ENCODE results near the gene REM2.
A peak's percentile ranks its signal among the peaks of the same experiment; 100 is the strongest.
"Not testable (repeated sequence)": the region's sequence is repeated elsewhere in the genome, so short reads cannot be mapped to it uniquely, and the experiment has no call there.

REM2 gene

DNA sequence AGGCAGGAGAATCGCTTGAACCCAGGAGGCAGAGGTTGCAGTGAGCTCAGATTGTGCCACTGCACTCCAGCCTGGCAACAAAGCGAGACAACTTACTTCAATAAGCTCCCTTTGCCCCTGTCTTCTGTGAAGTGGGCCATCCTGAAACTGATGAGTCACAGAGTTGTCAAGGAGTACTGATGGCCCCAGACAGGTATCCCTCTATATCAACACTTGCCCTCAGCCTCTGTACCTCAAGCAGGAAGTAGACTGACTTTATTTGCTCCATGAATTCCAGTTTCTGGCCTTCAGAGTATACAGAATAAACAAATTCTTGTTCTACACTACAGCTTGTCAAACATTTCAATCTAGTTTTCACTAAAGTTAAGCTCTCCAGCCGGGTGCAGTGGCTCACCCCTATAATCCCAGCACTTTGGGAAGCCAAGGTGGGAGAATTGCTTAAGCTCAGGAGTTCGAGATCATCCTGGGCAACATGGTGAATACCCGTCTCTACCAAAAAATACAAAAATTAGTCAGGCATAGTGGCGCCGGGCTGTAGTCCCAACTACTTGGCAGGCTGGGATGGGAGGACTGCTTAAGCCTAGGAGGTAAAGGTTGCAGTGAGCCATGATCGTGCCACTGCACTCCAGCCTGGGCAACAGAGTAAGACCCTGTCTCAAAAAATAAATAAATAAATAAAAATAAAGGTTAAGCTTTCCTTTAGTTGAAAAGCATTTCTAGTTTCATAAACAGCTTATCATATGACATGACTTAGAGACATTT lies 27.9 kb upstream of the REM2 start:
- Mint-ChIP-seq H3K9me3 (no peaks in the 10 kb centered on the region), H3K4me3 (no peak overlapping the region), H3K27ac (no peak overlapping the region), H3K36me3 (peaks cover 2% of the 10 kb centered on the region), H3K4me1 (peaks cover 7% of the 10 kb centered on the region), H3K27me3 (peaks cover 2% of the 10 kb centered on the region)
- DNase-seq (ENCODE audit: low spot score in 2 of 2) (no peak), ATAC-seq (ENCODE audit: low read depth) (no peak)

DNA sequence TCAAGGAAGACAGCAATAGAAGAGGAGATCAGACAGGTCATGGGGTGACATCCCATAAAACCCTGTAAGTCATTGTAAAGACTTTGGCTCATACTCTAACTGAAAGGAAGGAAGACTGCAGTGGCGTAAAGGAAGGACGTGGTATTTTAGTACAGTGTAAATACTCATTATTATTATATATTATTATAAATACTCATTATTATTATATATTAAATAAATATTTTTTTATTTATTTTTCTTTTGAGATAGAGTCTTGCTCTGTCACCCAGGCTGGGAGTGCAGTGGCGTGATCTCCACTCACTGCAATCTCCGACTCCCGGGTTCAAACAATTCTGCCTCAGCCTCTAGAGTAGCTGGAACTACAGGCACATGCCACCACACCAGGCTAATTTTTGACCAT lies 26.6 kb upstream of the REM2 start:
- no peak for DNase-seq (ENCODE audit: low spot score in 2 of 2)
- Mint-ChIP-seq H3K27me3 (peaks cover 2% of the 10 kb centered on the region), H3K4me3 (no peak overlapping the region), H3K4me1 (peaks cover 7% of the 10 kb centered on the region), H3K27ac (no peak overlapping the region), H3K9me3 (no peaks in the 10 kb centered on the region), H3K36me3 (peaks cover 2% of the 10 kb centered on the region)
- no peak for ATAC-seq (ENCODE audit: low read depth)

DNA sequence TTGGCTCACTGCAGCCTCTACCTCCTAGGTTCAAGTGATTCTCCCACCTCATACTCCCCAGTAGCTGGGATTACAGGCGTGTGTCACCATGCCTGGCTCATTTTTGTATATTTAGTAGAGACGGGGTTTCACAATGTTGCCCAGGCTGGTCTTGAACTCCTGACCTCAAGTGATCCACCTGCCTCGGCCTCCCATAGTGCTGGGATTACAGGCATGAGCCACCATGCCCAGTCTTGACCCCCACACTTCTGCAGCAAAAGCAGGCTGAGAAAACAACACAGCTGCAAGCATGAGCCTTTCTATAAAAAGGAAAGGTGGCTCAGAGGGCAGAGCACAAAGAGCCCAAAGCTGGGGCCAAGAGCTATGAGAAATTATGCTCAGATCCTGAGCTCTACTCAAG lies 22.6 kb upstream of the REM2 start:
- not testable (repeated sequence) for H3K4me3 Mint-ChIP-seq; H3K27ac Mint-ChIP-seq; H3K27me3 Mint-ChIP-seq; H3K9me3 Mint-ChIP-seq; H3K4me1 Mint-ChIP-seq; H3K36me3 Mint-ChIP-seq; ATAC-seq (ENCODE audit: low read depth); DNase-seq (ENCODE audit: low spot score in 2 of 2)

DNA sequence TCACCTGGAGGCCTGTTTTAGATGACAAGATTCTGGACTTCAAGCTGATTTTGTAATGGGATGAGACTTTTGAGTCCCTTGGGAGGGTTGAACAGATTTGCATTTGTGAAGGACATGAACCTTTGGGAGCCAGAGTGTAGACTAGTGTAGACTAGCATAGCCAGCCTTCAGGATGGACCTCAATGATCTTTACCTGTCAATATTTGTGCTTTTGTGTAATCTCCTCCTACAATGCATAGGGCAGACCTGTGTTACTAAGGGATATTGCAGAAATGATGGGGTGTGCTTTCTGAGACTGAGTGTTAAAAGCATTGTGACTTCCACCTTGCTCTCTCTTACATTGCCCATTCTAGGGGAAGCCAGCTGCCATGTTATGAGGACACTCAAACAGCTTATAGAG lies 21.4 kb upstream of the REM2 start:
- Mint-ChIP-seq H3K36me3 (no peaks in the 10 kb centered on the region), H3K4me3 (no peak overlapping the region), H3K4me1 (peaks cover 2% of the 10 kb centered on the region), H3K27me3 (no peaks in the 10 kb centered on the region), H3K27ac (no peak overlapping the region), H3K9me3 (no peaks in the 10 kb centered on the region)
- ATAC-seq (ENCODE audit: low read depth) = no peak
- no peak for DNase-seq (ENCODE audit: low spot score in 2 of 2)

DNA sequence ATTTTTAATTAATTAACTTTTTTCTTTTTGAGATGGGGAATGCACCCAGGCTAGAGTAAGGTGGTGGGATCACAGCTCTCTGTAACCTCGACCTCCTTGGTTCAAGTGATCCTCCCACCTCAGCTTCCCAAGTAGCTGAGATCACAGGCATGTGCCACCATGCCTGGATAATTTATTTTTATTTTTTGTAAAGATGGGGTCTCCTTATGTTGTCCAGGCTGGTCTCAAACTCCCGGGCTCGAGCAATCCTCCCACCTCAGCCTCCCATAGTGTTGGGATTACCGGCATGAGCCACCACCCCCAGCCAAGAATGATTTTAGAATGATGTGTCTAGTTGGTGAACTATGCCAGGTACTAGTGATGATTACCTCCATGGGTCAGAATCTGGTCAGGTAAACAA lies 18.0 kb upstream of the REM2 start:
- no peak for DNase-seq (ENCODE audit: low spot score in 2 of 2)
- no peak overlapping the region for H3K27ac Mint-ChIP-seq
- ATAC-seq (ENCODE audit: low read depth) = no peak

DNA sequence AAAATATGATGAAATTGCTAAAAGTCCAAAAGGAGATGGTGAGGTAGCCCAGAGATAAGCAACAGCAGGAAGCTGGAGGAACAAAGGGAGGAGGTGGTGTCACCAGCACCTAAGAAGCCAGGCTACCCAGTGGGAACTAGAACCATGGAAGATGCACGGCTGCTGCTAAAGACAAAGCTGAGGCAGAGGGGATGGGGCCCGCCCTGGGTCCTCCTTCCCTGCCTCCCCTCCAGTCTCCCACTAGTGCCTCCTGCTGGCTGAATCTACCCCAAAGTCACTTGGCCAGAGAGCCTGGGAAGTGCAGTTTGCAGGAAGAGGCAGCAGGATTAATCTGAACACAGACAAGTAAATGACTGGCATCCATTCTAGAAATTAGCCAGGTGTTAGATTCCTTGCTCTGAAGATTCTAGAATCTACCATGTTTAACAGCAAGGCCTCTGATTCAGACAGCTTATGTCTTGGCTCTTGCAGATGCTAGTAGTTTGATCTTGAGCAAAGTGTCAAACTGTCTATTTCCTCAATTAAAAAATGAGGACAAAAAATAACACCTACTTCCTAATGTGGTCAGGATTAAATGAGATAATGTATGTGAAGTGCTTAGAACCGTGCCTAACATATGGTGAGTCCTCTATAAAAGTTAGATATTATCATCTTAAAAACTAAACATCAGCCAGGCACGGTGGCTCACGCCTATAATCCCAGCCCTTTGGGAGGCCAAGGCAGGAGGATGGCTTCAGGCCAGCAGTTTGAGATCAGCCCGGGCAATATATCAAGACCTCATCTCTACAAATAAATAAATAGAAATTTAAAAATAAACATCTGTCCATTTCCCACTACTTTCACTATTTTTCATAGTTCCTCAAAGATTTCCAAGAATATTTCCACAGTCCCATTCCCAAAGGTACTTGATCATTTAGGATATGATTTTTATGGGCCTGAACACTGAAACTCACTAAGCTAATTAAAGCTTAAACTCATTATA lies 17.3 kb upstream of the REM2 start:
- H3K4me3 Mint-ChIP-seq = no peak overlapping the region
- no peak for ATAC-seq (ENCODE audit: low read depth)
- no peaks in the 10 kb centered on the region for H3K36me3 Mint-ChIP-seq
- no peaks in the 10 kb centered on the region for H3K27me3 Mint-ChIP-seq
- DNase-seq (ENCODE audit: low spot score in 2 of 2) = no peak
- peaks cover 2% of the 10 kb centered on the region for H3K4me1 Mint-ChIP-seq
- no peaks in the 10 kb centered on the region for H3K9me3 Mint-ChIP-seq
- no peak overlapping the region for H3K27ac Mint-ChIP-seq

More for the DNA sequence above, 18.0 kb upstream of the REM2 start:
- Mint-ChIP-seq H3K36me3 (no peaks in the 10 kb centered on the region), H3K9me3 (no peaks in the 10 kb centered on the region), H3K27me3 (no peaks in the 10 kb centered on the region), H3K4me3 (no peak overlapping the region), H3K4me1 (peaks cover 2% of the 10 kb centered on the region)

DNA sequence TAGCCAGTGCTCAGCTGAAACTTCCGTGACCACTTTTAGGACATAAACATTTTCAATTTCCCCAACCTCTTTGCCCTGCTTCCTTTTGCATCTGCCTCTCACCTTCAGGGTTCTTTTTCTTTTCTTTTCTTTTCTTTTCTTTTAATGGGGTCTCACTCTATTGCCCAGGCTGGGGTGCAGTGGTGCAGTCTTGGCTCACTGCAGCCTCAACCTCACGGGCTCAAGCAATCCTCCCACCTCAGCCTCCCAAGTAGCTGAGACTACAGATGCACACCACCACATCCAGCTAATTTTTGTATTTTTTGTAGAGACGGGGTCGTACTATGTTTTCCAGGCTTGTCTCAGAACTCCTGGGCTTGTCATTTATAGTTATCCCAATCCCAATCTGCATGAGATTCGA lies 16.1 kb upstream of the REM2 start:
- Mint-ChIP-seq H3K27ac (peak overlapping the region; percentile 29), H3K9me3 (no peaks in the 10 kb centered on the region), H3K4me3 (no peak overlapping the region), H3K27me3 (no peaks in the 10 kb centered on the region), H3K4me1 (peaks cover 5% of the 10 kb centered on the region), H3K36me3 (no peaks in the 10 kb centered on the region)
- ATAC-seq (ENCODE audit: low read depth) (no peak), DNase-seq (ENCODE audit: low spot score in 2 of 2) (no peak)

DNA sequence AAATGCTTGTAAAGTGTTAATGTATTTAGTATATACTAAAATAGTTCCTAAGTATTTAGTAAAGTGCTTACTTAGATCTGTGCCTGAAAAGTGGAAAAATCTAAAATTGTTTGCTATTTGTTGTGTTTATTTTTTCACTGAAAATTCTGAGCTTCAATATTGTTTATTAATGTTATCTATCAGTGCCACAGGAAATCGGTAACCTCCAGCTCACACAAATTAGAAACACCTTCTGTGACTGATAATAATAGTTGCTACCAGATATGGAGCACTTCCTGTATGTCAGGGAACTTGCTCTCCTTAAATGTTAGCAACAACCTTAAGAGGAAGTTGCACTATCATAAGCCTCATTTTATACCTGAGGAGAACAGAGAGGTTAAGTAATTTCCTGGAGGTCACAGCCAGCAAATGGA lies 12.2 kb upstream of the REM2 start:
- Mint-ChIP-seq H3K27me3 (no peaks in the 10 kb centered on the region), H3K4me3 (peak overlapping the region; percentile 92), H3K4me1 (peaks cover 13% of the 10 kb centered on the region), H3K36me3 (peaks cover 4% of the 10 kb centered on the region), H3K27ac (peak overlapping the region; percentile 96), H3K9me3 (no peaks in the 10 kb centered on the region)
- DNase-seq (ENCODE audit: low spot score in 2 of 2) = peak in 1 of 2 donors; percentile 14
- peak; percentile 50 for ATAC-seq (ENCODE audit: low read depth)

DNA sequence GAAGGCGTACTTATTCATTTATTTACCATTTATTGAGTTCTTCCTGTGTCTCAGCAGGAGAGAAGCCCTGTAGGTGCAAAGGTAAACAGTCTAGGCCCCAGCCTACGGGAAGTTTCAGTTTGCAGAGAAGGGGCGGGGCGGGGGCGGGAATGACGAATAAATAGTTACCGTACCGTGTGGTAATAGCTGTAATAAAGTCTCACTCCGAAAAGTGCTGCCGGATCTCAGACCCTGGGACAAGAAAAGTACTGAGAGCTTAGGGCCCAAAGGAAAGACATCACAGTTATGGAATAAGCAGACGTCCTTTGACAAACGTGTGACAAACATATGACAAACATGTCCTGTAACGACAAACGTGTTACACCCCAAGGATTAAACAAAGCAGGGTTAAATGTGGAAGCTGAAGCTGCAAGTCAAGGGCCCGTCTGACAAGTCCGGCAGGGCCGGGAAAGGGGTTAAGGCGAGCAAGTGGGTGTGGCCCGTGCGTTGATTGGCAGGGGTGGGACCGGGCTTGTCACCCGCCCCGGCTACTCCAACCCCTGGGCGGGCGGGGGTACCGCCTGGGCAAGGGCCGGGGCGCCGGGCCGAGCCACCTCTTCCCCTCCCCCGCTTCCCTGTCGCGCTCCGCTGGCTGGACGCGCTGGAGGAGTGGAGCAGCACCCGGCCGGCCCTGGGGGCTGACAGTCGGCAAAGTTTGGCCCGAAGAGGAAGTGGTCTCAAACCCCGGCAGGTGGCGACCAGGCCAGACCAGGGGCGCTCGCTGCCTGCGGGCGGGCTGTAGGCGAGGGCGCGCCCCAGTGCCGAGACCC lies 11.6 kb upstream of the REM2 start, which contains the start of gene LRP10:
Gene LRP10, plus strand, starts transcription at position 517 of the 809 bp plus-strand sequence. CDS start 564 bp downstream, outside the sequence.
- no peaks in the 10 kb centered on the region for H3K9me3 Mint-ChIP-seq
- H3K4me1 Mint-ChIP-seq = peaks cover 13% of the 10 kb centered on the region
- H3K36me3 Mint-ChIP-seq = peaks cover 4% of the 10 kb centered on the region
- peak within 1 kb of the TSS; percentile 96 for H3K27ac Mint-ChIP-seq
- DNase-seq (ENCODE audit: low spot score in 2 of 2) (peak; percentile 73 to 78), ATAC-seq (ENCODE audit: low read depth) (peak; percentile 80)
- peak within 1 kb of the TSS; percentile 92 for H3K4me3 Mint-ChIP-seq
- no peaks in the 10 kb centered on the region for H3K27me3 Mint-ChIP-seq

DNA sequence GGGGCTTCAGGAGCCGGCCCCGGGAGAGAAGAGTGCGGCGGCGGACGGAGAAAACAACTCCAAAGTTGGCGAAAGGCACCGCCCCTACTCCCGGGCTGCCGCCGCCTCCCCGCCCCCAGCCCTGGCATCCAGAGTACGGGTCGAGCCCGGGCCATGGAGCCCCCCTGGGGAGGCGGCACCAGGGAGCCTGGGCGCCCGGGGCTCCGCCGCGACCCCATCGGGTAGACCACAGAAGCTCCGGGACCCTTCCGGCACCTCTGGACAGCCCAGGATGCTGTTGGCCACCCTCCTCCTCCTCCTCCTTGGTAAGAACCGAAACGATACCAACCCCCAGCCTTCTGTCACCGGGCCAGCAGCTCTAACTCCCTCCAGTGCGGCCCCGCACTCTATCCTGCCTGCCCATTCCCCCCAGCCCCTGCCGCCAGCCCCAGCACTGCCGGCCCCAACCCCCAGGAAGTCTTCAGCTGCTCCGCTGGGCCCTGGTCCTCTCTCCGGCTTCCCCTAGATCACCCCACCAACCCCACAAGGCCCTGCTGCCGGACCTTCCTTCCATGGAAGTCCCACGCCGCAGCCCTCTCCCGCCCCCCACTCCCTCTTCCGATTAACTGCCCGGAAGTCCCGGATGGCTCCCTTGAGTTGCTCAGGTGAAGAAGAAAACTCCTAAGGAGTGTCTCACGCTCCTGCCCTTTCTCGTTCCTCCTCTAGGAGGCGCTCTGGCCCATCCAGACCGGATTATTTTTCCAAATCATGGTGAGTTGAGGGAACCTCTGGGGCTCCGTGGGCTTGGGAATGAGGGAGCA lies 10.8 kb upstream of the REM2 start:
- peaks cover 5% of the 10 kb centered on the region for H3K36me3 Mint-ChIP-seq
- peak overlapping the region; percentile 81 for H3K27ac Mint-ChIP-seq
- ATAC-seq (ENCODE audit: low read depth) = peak; percentile 22
- no peaks in the 10 kb centered on the region for H3K27me3 Mint-ChIP-seq
- H3K9me3 Mint-ChIP-seq = no peaks in the 10 kb centered on the region
- peak; percentile 68 to 78 for DNase-seq (ENCODE audit: low spot score in 2 of 2)
- H3K4me3 Mint-ChIP-seq = peak overlapping the region; percentile 92
- H3K4me1 Mint-ChIP-seq = peaks cover 13% of the 10 kb centered on the region

DNA sequence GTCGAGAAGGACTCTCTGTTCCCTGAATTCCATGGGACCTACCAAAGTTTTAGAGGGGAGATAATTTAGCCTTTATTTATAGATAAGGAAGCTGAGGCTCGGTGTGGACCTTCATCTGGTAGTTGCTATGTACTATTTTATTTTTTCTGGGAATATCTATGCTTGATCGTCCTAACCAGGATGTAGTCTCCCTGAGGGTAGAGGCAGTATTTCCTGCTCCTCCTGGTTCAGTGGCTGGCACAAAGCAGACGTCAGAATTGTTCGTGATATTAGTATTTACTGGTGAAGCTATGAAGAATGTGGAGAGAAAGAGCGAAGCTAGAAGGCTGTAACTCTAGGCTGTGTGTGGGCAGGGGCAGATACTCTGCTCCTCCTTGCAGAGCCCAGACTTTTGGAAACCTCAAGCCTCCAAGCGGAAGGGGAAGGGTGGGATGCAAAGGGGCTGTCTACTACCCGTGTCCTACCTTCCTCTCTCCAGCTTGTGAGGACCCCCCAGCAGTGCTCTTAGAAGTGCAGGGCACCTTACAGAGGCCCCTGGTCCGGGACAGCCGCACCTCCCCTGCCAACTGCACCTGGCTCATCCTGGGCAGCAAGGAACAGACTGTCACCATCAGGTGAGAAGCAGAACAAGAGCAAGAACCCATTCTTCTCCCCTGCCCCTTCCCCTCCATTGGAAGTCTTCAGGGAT lies 10.0 kb upstream of the REM2 start:
- H3K27me3 Mint-ChIP-seq = no peaks in the 10 kb centered on the region
- H3K4me3 Mint-ChIP-seq = peak overlapping the region; percentile 92
- H3K9me3 Mint-ChIP-seq = no peaks in the 10 kb centered on the region
- no peak for ATAC-seq (ENCODE audit: low read depth)
- H3K27ac Mint-ChIP-seq = peak overlapping the region; percentile 81
- H3K36me3 Mint-ChIP-seq = peaks cover 6% of the 10 kb centered on the region
- peaks cover 13% of the 10 kb centered on the region for H3K4me1 Mint-ChIP-seq
- DNase-seq (ENCODE audit: low spot score in 2 of 2) = no peak

DNA sequence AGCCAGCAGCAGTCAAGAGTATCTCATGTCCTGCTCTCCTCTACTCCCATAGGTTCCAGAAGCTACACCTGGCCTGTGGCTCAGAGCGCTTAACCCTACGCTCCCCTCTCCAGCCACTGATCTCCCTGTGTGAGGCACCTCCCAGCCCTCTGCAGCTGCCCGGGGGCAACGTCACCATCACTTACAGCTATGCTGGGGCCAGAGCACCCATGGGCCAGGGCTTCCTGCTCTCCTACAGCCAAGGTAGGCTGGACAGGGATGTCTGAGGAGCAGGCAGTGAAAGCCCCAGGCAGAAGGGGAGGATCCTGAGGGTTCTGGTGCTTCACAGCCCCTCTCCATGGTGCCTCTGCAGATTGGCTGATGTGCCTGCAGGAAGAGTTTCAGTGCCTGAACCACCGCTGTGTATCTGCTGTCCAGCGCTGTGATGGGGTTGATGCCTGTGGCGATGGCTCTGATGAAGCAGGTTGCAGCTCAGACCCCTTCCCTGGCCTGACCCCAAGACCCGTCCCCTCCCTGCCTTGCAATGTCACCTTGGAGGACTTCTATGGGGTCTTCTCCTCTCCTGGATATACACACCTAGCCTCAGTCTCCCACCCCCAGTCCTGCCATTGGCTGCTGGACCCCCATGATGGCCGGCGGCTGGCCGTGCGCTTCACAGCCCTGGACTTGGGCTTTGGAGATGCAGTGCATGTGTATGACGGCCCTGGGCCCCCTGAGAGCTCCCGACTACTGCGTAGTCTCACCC lies 7.8 kb upstream of the REM2 start:
- Mint-ChIP-seq H3K4me1 (peaks cover 15% of the 10 kb centered on the region), H3K4me3 (no peak overlapping the region)

More for the DNA sequence above, 7.8 kb upstream of the REM2 start:
- ATAC-seq (ENCODE audit: low read depth) (no peak), DNase-seq (ENCODE audit: low spot score in 2 of 2) (no peak)
- Mint-ChIP-seq H3K27ac (no peak overlapping the region), H3K9me3 (no peaks in the 10 kb centered on the region), H3K27me3 (no peaks in the 10 kb centered on the region), H3K36me3 (peaks cover 20% of the 10 kb centered on the region)
